ENCODE results near the gene SLA2.

SLA2 gene

DNA sequence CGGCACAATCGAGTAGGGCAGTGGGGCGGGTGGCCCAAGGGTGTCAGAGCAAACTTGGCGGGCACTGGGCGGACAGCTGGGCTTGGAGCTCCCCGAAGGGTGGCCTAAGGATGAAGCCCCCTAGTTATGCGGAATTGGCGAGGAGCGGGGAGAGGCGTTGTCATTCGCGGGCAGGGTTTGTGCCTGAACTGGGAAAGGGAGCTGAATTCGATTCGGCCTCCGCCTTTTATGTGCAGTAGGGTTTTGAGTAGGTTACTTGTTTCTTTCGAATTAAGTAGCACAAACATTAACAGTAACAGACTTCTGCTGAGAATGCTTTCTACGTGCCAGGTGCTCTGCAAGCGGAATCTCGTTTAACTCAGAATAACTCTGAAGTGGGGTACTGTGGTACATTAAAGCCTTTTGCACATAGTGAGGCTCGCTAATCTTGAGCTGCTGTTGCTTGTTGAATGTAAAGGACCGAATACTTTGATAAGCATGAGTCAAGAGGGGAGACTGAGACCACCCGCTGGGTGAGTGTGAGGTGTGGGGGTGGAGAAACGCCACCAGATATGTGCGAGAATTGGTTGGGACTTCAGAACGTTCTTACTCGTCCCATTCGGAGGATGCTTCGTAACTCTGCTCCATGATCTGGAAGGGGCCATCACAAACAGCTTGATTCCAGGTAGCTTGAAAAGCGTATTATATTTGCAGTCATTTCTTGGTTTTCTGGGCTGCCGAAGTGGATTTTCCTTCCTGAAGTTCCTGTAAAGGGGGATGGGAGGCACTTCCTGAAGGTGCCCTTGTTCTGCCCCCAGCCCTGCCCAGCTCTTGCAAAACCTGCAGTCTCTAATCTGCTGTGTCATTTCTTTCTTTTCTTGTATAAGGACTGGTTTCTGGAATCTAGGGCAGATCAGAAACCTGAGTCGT is 39.6 kb downstream of the SLA2 start:
- DNase-seq = peak; percentile 61

DNA sequence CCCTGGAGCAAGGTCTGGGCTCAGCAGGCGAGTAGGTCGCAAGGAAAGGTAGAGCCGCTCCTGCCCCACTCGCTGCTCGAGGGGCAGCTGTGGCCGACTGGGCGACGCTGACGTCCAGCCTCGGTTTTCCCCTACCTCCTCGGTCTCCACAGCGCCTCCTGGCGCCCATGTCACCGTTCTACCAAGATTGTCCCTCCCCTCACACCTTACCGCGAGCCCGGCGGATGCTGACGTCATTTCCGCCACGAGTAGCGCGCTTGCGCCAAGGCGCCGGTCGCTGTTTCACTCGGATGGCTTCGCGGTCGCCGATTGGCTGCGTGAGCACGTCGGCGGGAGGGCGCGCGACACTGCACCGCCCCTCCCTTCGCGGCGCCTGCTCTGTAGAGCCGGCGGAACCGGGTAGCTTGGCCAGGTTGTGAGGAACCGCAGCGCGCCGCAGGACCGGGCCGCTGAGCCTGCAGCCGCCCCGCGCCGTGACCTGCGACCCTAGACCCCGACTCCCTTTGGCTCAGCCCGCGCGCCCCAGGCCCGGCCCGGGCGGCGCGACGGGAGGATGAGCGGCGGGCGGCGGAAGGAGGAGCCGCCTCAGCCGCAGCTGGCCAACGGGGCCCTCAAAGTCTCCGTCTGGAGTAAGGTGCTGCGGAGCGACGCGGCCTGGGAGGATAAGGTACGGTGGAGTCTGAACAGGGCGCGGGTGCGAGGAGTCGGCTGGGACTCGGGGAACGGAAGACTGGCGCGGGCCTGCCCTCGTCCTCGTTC is 40.4 kb downstream of the SLA2 start, which contains the start of gene RAB5IF:
Gene RAB5IF (plus strand): TSS at position 381 of the 759 bp plus-strand sequence. CDS start 173 bp downstream, at position 554.
- DNase-seq = peak; percentile 100

DNA sequence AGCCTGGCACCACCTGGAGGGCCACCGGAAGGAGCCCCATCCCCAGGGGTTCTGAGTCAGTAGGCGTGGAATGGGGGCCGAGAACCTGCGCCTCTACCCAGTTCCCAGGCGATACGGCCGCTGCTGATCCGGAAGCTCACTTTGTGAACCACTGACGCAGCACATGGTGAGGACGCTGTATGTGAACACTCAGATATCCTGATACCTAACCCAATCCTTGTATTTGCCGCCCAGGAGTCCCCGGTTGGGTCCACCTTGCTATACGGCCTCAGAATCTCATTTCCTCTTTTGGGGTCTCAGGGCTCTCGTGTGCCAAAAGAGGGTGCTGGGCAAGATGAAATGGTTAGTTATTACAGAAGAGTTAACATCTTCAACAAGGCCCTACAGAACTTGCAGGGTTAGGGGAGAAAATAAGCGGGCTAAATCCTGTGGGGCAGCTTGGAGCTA is 41.0 kb downstream of the SLA2 start:
- peak; percentile 67 for DNase-seq

DNA sequence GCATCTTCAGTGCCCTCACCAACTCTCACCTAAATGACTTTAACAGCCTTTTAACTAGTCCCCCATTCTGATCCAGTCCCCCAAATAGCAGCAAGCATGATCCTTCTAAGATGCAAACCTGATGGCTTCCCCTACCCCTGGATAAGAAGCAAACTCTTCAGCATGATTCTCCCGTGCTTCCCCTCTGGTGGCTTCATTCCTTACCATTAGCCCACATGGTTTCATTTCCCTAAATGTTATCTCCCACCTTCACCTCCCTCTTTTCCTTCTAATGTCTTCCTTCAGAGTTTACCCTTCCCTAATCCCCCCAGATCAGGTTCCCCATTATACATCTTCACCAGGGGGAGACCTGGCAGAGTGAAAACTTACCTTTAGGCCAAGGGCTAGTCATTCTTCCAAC is 44.5 kb downstream of the SLA2 start:
- DNase-seq = no peak

DNA sequence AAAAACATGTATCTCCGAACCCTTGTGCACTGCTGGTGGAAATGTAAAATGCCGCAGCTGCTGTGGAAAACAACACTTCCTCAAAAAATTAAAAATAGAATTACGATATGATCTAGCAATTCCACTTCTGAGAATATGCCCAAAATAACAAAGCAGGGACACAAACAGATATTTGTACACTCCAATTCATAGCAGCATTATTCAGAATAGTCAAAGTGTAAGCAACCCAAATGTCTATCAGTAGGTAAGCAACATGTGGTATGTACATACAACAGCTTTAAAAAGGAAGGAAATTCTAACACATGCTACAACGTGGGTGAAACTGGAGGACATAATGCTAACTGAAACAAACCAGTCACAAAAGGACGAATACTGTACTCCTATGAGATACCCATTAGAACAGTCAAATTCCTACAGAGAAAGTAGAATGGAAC is 46.1 kb downstream of the SLA2 start:
- DNase-seq = no peak

DNA sequence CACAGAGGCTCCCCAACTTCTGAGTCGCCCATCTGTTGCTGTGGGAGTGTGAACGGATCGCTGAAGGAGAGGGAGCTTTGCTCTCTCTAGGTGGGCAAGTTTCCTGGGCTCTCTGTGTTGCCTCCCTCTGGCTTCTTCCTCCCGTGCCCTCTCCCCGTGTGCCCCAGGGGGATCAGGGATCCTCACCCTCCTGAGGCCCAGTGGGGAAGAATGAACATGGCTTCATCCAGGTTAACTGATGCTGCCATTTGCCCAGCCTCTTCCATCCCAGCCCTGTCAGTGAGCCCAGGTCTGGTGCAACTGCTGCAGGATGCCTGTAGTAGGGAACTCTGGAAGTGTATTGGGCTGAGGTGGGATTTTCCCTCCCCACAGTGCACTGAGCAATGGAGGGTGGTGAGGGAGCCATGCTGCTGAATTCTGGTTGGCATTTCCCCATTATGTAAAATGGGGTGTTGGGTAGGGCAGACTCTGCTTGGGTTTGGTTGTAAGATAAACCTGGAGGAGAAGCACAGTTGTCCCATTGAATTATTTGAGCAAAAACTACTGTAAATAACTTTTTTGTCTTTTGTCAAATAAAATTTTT is 52.6 kb downstream of the SLA2 start:
- no peak for DNase-seq

DNA sequence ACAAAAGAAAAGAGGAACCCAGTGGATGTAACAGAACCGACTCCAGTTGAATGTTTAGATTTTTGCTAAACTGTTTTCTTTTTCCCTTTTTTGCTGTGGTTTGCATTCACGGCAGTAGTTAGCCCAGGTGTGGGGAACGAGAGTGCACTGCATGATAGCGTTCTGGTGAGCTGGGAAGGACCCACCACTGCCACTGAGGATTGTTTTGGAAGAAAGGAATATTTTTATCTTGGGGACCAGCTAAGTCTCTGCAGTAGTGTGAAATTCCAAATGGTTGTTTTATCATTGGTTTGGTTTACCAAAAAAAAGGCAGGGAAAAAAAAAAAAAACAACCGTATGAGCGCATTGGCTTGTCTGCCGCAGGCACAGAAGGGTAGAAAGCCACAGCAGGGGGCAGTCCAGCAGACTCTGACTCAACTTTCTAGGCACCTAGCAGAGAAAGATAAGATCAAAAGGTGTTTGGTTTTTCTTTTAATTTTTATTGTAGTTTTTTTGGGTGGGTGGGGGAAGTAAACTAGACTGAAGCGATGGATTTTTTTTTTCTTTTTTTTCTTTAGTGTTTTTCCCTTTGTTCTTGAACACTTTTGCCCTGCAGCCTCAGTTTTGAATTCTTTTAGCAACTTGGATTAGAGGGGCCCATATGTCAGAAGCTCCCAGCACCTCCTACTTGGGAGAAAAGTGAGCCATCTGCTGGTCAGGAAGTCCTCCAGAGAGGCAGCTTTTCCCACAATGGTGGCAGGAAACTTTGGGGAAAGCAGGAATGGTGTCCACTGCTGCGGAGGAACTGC is 53.9 kb downstream of the SLA2 start:
- DNase-seq = peak; percentile 53

DNA sequence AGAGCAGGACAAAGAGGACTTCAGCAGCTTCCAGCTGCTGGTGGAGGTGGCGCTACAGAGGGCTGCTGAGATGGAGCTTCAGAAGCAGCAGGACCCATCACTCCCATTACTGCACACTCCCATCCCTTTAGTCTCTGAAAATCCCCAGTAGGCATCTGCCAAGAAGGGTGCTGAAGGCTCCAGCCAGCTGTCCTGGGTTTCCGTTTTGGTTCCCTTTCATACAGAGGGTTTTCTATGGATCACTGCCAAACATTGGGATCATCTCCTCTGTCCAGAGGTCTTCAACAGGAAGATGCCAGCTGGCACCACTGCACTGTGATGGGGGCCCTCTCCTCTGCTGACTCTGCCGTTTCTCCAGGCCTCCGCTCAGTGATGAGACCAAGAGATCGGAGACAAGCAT is 54.7 kb downstream of the SLA2 start:
- DNase-seq = no peak

DNA sequence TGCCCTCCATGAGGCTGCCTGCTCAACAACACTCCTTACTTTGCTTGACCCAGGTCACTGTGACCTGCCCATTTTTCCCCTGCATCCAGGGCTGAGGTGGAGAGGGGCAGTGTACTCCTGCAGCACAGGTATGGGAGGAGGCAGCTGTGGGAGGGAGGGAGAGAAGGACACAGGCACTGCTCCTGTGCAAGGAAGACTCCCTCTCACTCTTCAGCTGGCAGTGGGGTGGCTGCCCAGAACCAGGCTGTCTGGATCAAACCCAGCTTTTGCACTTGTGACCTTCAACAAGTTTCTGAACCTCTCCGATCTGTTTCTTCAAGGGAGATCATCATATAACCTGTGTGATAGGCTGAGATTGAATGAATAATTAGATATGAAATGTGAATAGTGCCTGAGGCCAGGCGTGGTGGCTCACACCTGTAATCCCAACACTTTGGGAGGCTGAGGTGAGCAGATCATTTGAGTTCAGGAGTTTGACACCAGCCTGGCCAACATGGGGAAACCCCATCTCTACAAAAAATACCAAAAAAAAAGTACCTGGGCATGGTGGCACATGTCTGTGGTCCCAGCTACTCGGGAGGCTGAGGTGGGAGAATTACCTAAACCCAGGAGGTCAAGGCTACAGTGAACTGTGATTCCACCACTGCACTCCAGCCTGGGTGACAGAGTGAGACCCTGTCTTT is 58.5 kb downstream of the SLA2 start:
- DNase-seq = no peak

DNA sequence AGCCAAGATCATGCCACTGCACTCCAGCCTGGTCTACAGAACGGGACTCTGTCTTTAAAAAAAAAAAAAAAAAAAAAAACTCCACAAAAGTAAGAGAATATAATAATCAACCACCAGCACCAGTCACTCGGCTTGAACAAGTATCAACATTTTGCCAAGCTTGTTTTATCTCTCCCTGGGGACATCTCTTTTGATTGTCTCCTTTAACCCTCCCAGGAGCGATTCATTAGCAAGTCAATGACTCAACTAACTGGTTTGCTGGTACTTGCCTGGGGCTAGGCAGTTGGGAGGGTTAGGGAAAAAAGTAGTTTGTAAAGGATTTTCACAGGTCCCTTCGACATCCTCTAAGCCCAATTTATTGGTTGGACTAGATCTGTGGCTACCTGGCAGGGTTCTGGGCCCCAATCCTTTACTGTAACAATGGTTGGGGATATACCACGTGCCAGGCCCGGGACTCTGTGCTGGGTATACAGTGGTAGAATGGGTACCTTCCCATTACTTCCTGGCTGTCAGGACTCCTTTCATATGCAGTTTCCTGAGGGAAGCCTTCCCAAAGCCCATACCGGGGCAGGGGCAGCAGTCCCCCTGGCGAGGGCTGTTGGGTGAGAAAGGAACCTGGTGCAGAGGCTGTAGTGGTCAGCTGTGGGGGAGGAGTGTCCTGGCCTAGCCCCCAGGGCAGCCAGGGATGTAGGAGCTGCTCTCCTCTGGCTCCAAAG is 60.4 kb downstream of the SLA2 start:
- DNase-seq = no peak

DNA sequence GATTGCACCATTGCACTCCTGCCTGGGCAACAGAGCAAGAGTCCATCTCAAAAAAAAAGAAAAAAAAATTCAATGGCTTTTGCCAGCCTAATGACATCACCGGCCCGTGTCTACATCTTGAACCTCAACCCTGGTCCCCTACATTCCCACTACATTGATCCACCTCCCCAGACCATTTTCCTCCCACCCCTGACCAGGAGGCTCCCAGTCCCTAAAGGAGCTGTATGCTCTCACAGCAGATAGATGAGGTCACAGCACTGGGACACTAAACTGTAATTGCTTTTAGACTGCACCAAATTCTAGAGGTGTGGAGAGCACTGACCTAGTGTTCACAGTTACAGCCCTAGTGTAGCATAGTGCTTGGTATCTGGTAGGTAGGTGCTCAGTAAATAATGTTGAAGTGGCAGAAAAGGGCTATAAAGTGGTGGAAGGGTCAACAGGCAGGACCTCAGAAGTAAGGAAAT is 61.9 kb downstream of the SLA2 start:
- no peak for DNase-seq

DNA sequence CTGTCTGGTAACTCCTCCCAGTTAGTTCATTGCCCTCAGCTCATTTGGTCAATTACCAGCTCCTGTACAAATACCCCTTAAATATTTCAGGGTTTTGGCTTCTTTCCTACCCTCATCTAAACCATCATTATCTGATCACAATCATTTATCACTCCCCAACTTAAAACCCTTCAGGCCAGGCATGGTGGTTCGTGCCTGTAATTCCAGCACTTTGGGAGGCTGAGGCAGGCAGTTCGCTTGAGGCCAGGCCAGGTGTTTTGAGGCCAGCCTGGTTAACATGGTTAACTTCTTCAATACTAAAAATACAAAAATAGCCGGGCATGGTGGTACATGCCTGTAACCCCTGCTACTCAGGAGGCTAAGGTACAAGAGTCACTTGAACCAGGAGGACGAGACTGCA is 63.2 kb downstream of the SLA2 start:
- DNase-seq = no peak

DNA sequence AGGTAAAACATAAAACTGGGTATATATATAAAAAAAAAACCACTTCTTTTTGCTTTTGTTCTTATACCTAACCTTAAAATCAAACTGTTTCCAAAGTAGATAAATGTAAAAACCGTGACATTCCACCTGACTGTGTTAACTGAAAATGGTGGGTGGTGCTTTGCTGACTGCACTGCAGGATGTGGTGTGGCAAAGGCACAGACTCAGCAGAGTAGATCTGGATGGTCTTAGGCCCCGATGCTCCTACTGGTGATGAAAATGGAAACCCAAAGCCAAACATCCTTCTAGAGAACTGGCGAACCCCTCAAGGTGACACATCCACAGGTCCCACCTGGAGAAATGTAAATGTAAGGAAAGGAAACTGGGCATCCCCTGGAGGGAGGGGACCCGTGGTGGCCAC is 63.7 kb downstream of the SLA2 start:
- DNase-seq = peak; percentile 52

DNA sequence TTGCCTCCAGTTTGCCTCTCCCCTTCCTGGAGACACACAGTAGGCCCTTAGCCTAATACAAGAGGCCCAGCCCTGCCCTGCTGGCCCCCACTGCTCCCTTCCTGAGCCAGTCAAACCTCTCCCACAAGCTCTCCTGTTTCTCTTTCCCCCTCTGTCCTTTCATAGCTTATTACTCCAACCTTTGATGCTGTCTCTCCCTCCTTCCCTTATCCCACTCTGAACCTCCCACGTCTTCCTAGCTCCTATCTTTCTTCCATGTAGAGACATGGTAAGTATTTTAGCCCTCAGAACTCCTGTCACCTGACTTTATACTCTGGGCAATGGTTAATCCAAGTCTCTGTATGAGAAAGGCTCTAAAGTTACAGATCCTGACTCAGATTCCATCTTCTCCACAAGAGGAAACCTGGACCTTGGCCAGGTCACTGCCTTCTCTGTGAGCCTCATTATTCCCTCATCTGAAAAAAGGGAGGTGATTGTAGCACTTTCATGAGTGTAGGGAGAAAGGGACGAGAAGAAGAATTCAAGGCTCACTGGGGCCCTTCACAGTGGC is 65.9 kb downstream of the SLA2 start:
- no peak for DNase-seq

DNA sequence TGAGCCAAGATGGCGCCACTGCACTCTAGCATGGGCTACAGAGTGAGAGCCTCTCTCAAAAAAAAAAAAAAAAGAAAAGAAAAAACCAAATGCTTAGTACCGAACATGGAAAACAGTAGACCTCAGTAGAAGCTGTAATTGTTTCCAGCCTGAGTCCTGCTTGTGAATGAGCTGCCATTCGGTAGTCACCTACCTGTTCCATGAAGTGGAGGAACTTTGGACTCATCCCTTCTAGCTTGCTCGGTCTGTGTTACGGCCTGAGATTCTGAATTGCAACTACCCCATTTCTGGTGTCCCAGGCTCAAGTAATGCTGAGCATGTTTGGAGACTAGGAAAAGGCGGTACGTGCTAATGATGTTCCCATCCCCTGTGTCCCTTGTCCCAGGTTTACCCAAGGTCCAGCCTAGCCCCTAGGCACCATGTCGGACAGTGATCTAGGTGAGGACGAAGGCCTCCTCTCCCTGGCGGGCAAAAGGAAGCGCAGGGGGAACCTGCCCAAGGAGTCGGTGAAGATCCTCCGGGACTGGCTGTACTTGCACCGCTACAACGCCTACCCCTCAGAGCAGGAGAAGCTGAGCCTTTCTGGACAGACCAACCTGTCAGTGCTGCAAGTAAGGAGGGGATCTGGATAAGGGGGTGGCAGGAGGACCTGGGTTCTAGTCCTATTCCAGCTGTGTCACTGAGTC is 67.5 kb downstream of the SLA2 start:
- DNase-seq = no peak

DNA sequence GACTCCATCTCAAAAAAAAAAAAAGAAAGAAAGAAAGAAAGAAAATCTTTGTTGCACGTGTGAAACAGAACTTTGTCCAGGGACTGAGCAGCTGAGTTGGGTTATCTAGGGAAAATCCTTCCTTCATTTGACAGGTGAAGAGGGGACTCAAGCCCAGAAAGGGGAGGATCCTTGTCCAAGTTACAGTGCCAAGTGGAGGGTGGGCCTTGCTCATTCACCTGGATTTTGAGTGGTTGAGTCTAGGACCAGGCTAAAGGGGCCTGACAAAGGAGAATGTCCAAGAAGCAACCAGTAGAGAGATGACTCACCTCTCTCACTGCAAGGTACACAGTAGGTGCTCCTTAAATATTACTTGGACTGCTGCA is 69.9 kb downstream of the SLA2 start:
- DNase-seq = no peak

DNA sequence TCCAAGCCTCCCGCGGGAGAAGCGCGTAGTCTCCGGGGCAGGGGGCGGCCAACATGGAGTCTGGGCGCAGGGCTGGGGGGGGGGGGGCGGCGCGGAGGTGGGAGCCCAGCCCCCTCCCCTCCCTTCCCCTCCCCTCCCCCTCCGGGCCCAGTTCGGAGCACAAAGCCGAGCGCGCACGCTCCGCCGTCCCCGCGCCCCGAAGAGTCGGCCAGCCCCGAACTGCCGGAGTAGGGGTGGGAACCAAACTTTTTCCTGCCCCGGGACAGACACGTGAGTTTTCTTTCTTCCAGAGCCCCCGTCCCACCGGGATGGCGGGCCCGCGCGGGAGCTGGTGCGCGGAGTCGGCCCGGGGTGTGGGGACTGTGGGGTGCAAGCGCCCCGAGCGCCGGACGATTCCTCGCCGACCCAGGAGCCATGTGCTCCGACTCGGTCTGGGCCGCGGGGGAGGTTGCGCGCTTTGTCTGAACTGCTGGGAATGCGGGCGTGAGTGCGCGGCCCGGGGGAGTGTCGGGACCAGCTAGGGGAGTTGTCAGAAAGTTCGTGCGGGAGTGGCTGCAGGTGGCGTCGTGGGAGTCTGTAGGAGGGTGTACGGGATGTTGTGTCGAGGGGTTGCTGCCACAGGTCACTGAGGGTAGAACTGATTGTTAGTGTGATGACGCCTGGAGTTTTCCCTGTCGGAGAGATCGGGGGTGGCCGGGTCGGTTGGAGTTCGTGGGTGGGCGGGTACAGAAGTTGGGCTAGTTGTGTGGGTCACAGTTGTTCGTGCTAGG is 71.4 kb downstream of the SLA2 start:
- DNase-seq = peak; percentile 47

DNA sequence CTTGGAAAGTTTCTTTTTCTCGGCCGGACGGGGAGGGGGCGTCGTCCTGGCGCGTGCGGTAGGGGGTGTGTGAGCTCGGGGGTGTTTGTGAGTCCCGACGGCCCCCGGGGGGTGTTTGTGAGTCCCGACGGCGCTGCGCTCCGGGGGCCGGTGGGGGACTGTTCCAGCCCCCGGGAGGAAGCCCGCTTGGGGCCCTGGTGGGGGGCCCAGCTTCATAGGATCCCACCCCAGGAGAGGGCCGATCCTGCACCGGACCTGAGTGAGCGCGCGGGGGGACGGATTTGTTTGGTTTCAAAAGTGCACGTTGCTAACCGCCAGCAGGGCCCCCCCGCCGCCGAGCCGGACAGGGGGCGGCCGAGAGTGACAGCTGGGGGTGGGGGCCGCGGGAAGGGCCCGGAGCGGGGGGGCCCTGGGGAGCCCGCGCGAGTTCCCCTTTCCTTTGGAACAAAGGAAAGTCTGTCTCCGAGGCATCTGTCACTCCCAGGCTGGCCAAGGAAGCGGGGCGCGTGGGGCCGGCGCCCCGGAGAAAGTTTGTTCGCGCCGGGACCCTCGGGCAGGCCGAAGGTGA is 72.1 kb downstream of the SLA2 start:
- DNase-seq = no peak

DNA sequence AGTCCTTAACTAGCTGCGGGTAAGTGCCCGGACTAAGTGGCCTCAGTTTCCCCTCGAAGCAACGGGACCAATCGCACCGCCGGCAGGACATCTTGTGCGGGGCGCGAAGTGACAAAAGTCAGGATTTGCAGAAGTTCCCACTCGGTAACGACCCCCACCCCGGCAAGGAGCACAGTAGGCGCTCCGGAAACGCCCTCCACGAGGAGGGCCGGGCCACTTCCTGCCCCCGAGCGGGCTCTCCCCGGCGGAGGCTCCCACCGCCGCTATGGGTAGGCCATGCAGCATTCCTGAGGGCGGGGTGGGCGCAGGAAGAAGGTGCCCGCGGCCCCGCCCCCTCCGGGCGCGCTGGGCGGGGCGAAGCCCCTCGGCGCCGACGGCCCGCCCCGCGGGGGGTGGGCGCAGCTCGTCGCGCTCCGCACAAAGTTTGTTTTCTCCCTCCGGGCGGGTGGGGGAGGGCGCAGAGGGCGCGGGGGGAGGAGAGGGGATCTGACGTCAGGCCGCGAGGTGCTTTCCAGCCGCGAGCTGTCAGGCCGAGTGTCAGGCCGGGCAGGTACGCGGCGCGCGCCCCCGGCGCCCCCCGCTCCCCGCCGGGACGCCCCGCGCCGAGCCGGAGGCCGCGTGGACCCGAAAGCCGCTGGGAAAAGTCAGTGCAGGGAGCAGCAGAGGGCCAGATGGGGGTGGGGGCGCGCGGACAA is 72.7 kb downstream of the SLA2 start, which contains the start of gene TGIF2:
Gene TGIF2 (plus strand): TSS at position 495 of the 695 bp plus-strand sequence. CDS start 5,178 bp downstream, outside the sequence.
- peak; percentile 92 for DNase-seq
